GM19455 (cell line): Measurements from ENCODE around the gene PKD1L1.
"Not testable (repeated sequence)": the region's sequence is repeated elsewhere in the genome, so short reads cannot be mapped to it uniquely, and the experiment has no call there.

Experiments
- ATAC-seq: cut with Tn5 transposase; IDR thresholded peaks from one replicate; pipeline ENCODE4 v1.9.1; 2021; ENCODE audit not compliant: unreplicated experiment

Gene PKD1L1, protein sequence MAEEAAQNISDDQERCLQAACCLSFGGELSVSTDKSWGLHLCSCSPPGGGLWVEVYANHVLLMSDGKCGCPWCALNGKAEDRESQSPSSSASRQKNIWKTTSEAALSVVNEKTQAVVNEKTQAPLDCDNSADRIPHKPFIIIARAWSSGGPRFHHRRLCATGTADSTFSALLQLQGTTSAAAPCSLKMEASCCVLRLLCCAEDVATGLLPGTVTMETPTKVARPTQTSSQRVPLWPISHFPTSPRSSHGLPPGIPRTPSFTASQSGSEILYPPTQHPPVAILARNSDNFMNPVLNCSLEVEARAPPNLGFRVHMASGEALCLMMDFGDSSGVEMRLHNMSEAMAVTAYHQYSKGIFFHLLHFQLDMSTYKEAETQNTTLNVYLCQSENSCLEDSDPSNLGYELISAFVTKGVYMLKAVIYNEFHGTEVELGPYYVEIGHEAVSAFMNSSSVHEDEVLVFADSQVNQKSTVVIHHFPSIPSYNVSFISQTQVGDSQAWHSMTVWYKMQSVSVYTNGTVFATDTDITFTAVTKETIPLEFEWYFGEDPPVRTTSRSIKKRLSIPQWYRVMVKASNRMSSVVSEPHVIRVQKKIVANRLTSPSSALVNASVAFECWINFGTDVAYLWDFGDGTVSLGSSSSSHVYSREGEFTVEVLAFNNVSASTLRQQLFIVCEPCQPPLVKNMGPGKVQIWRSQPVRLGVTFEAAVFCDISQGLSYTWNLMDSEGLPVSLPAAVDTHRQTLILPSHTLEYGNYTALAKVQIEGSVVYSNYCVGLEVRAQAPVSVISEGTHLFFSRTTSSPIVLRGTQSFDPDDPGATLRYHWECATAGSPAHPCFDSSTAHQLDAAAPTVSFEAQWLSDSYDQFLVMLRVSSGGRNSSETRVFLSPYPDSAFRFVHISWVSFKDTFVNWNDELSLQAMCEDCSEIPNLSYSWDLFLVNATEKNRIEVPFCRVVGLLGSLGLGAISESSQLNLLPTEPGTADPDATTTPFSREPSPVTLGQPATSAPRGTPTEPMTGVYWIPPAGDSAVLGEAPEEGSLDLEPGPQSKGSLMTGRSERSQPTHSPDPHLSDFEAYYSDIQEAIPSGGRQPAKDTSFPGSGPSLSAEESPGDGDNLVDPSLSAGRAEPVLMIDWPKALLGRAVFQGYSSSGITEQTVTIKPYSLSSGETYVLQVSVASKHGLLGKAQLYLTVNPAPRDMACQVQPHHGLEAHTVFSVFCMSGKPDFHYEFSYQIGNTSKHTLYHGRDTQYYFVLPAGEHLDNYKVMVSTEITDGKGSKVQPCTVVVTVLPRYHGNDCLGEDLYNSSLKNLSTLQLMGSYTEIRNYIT (N-terminal part only)

GRCh38 chr7:47948141-47948790 is at the start of gene PKD1L1:
PKD1L1 (minus strand) TSS chr7:47948466; CDS start chr7:47948440, 26 bp downstream.
- no peak for ATAC-seq

GRCh38 chr7:47992446-47992845 is 44.2 kb upstream of the PKD1L1 start:
- ATAC-seq: no peak

DNA sequence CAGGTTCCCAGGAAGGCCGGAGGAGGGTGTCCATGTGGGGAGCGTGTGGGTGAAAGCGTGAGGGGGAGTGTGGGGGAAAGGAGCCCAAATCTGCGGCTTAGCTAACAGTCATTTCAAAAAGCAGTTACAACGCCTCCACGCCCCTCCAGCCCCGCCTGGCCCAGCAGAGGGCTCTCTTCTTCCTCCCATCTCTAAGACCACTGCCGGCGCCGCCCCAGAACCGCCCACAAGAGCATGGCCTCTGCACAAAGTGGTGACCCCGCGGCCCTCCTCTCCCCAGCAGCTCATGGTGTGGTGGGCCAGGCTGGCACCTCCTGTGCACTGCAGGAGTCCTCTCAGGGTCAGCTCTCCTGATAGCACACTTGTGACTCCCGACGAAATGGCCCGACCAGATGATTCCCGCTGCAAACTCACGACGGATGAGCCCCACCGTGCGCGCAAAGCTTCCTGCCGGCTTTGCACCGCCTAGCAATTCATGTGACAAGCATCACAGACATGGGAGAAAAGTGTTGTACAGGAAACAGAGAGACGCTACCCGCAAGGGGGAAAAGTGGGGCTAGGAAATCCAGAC is 43.6 kb upstream of the PKD1L1 start:
- ATAC-seq: peak; percentile 100

GRCh38 chr7:47991270-47991669 is 43.0 kb upstream of the PKD1L1 start:
- no peak for ATAC-seq

DNA sequence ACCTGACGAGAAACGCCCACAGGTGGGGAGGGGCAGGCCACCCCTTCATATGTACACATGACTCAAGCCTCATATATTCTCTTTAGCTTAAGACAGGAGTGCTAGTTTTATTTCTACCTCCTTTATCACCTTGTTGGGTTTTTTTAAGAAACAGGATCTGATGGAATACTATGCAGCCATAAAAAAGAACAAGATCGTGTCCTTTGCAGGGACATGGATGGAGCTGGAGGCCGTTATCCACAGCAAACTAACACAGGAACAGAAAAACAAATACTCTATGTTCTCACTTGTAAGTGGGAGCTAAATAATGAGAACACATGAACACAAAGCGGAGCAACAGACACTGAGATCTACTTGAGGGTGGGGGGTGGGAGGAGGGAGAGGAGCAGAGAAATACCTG is 42.3 kb upstream of the PKD1L1 start:
- no peak for ATAC-seq

DNA sequence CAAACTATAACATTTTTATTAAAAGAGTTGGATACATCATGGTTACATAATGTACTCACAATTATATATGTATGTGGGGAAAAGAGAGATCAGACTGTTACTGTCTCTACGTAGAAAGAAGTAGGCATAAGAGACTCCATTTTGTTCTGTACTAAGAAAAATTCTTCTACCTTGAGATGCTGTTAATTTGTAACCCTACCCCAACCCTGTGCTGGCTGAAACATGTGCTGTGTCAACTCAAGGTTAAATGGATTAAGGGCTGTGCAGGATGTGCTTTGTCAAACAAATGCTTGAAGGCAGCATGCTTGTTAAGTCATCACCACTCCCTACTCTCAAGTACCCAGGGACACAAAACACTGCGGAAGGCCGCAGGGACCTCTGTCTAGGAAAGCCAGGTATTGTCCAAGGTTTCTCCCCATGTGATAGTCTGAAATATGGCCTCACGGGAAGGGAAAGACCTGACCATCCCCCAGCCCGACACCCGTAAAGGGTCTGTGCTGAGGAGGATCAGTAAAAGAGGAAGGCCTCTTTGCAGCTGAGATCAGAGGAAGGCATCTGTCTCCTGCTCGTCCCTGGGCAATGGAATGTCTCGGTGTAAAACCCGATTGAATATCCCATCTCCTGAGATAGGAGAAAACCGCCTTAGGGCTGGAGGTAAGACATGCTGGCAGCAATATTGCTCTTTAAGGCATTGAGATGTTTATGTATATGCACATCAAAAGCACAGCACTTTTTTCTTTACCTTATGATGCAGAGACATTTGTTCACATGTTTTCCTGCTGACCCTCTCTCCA is 41.5 kb upstream of the PKD1L1 start:
- not testable (repeated sequence) for ATAC-seq

- no peak for ATAC-seq
Measured at GRCh38 chr7:47988496-47989386, 40.5 kb upstream of the PKD1L1 start.

DNA sequence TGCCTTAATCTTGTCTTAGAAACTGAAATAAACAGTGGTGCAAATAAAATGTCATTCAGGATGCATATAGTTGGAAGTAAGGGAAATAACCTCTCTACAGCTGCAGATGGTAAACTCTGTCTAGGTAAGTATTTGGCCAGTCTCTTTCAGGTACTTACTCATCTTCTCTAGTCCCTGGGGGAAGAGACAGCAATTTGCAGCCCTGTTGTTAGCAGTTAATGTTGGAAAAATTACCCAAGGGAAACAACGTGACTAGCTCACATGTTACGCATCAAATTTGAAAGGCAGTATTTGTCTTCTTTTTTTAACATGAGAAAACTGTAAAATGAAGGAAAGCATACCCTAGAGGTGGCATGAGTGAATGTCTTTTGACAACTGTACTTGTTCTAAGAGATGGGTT is 34.3 kb upstream of the PKD1L1 start:
- no peak for ATAC-seq

DNA sequence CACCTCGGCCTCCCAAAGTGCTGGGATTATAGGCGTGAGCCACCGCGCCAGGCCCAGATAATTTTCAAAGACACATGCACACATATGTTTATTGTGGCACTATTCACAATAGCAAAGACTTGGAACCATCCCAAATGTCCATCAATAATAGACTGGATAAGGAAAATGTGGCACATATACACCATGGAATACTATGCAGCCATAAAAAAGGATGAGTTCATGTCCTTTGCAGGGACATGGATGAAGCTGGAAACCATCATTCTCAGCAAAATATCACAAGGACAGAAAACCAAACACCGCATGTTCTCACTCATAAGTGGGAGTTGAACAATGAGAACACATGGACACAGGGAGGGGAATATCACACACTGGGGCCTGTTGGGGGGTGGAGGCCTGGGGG is 32.4 kb upstream of the PKD1L1 start:
- ATAC-seq: not testable (repeated sequence)

GRCh38 chr7:47979832-47980181 is 31.5 kb upstream of the PKD1L1 start:
- ATAC-seq: no peak

- peak; percentile 99 for ATAC-seq
Measured at GRCh38 chr7:47979145-47979831, 31.0 kb upstream of the PKD1L1 start, which contains the start of gene HUS1. HUS1 (minus strand) TSS chr7:47979615; CDS start chr7:47979519, 96 bp downstream.

DNA sequence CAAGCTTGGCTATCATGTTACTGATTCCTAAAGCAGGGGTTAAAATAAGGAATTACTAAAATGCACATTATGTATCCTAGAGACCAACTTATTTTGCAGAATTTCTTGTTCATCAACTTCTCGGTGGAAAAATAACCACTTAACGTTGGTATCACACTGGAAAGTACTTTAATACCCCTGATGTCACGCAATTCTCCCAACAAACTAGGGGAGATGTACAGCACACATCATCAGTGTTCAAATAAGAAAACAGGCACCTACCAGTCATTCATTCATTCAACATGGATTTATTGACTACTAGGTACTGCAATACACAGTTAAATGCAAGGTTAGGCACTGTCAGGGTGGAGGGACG is 30.5 kb upstream of the PKD1L1 start:
- ATAC-seq: no peak

- ATAC-seq: no peak
Measured at GRCh38 chr7:47973739-47974138, 25.5 kb upstream of the PKD1L1 start.

DNA sequence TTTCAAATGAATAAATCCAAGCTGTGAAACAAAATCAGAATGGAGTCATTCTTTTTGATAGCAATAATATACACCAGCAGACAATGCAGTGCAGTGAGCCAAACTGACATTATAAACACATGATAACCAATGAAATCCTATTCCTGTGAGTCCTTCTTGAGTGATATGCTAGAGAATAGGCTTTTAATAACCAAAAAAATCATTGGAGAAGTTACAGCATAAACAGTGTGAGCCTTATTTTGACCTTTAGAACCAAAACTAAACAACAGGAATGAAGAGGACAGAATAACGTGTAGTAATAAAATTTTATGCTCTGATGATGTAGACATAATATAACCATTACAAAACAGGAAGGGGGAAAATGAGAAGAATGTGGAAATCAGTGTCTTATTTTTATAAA is 22.5 kb upstream of the PKD1L1 start:
- ATAC-seq: no peak

DNA sequence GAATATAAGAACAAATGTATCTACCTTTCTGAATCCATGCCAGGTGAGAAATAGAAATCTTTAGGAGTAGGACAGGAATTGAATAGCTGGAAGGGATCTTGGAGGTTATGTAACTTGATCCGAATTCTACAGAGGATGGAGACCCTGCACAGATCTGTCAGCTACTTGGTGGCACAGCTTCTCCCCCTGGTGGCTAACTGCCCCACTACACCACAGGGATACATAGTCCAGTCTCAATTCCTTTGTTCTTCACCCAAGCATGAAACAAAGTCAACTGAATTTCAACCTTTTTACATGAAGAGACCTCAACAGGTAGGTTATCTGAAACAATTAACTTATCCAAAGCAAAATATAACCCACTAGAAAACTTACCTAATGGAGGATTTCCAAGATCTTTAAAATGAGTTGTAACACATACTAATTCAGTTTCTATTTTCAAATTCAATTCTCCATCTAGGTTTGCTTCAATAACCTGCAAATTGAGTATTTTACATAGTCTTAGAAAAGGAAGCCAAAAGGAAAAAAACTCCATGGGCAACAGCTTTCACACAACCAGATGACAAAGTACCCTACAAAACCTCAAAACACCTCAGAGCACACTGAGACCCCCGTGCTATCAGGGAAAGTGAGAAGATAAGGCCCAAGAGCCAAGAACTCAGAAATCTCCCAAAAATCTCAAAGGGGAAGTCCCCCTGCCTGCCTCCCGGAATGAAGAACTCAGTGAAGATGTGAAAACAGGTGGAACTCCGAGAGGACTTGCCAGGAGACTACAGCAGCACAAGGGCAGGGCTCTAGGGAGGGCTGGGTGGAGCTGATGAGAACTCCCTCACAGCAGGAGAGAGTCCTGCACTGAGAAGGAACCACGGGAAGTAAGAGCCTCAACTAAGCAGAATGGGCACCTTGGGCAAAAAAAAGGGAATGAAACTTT is 20.8 kb upstream of the PKD1L1 start:
- ATAC-seq: no peak

- ATAC-seq: no peak
Measured at GRCh38 chr7:47967708-47968107, 19.4 kb upstream of the PKD1L1 start.

DNA sequence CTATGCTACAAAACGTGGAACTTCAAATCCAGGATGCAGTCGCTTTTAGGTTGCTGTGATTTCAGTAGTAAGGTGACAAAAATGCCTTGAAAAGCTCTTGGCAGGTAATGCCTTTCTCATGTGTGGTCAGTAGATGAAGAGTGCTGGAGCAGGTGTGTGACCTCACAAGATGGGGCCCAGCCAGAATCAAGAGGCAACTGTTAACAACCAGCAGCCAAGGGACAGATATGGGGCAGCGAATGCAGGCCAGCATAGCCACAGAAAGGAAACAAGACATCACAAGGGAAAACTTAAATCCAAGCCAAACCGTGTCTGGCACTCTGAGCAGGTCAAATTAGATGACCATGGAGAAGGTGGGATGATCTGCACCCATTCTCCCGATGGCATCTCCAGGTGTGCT is 18.9 kb upstream of the PKD1L1 start:
- ATAC-seq: no peak
